OCI-LY7 (cell line): ENCODE data around the gene HSFX4. TPM values are rescaled to one million over a fixed set of nuclear protein-coding genes. Genes with fewer than 3 reads are reported as not detected.
"Not testable (repeated sequence)": the region's sequence is repeated elsewhere in the genome, so short reads cannot be mapped to it uniquely, and the experiment has no call there.

Experiments
- BruUV-seq: library from RNA; stranded (reverse); fragments of 400-500 nt; replicated peaks from 2 replicates; lab custom pipeline; 2021; lab: Mats Ljungman, UMichigan
- CTCF ChIA-PET: fragments of 300-600 bp; sonication (Branson Sonifier 250); formaldehyde crosslinking; loops from one replicate; lab custom pipeline; 2022; ENCODE audit warnings: antibody characterized with exemption; ENCODE audit not compliant: unreplicated experiment; lab: Charles Lee
- POLR2A ChIA-PET: fragments of 300-600 bp; sonication (Branson Sonifier 250); formaldehyde crosslinking; loops from one replicate; lab custom pipeline; 2022; ENCODE audit warnings: antibody characterized with exemption; lab: Charles Lee
- DNase-seq: peaks from one replicate; pipeline ENCODE4 v3.0.0-alpha.2; 2015; ENCODE audit warnings: low spot score
- H2AFZ ChIP-seq: fragments of 200-600 bp; sonication (generic), shearing (Covaris generic); 2 replicates; pipeline ENCODE4 v1.6.1; 2014; ENCODE audit warnings: mild to moderate bottlenecking, antibody characterized with exemption, low read length, moderate library complexity
- H3K27ac ChIP-seq: fragments of 200-600 bp; sonication (generic); 2 replicates; pipeline ENCODE4 v1.5.1; 2014; ENCODE audit warnings: mixed run types, low read depth, mild to moderate bottlenecking, moderate library complexity, low read length, inconsistent platforms; ENCODE audit not compliant: poor library complexity, severe bottlenecking
- H3K36me3 ChIP-seq: fragments of 200-600 bp; sonication (generic); 2 replicates; pipeline ENCODE4 v1.6.1; 2014; ENCODE audit warnings: mild to moderate bottlenecking, antibody characterized with exemption, low read length, moderate library complexity, mixed read lengths; ENCODE audit not compliant: insufficient read depth
- H3K4me1 ChIP-seq: fragments of 200-600 bp; sonication (generic); 2 replicates; pipeline ENCODE4 v1.5.1; 2014; ENCODE audit warnings: mild to moderate bottlenecking, low read length; ENCODE audit not compliant: insufficient read depth, poor library complexity, severe bottlenecking
- H3K4me2 ChIP-seq: fragments of 200-600 bp; sonication (generic); 2 replicates; pipeline ENCODE4 v1.6.1; 2014; ENCODE audit warnings: mild to moderate bottlenecking, low read length
- H3K4me3 ChIP-seq: fragments of 200-600 bp; sonication (generic); 2 replicates; pipeline ENCODE4 v1.5.1; 2014; ENCODE audit warnings: mild to moderate bottlenecking, low read depth, low read length; ENCODE audit not compliant: poor library complexity, severe bottlenecking
- H3K79me2 ChIP-seq: fragments of 200-600 bp; sonication (generic); 2 replicates; pipeline ENCODE4 v1.6.1; 2016; ENCODE audit warnings: low read depth, mild to moderate bottlenecking, low read length, moderate library complexity, mixed read lengths; ENCODE audit not compliant: insufficient read depth
- H3K9me2 ChIP-seq: fragments of 200-600 bp; sonication (generic); 2 replicates; pipeline ENCODE4 v1.6.1; 2016; ENCODE audit warnings: mild to moderate bottlenecking, low read length, mixed read lengths; ENCODE audit not compliant: insufficient read depth
- H3K9me3 ChIP-seq: fragments of 200-600 bp; sonication (generic); 2 replicates; pipeline ENCODE4 v1.6.1; 2014; ENCODE audit warnings: mild to moderate bottlenecking, mixed run types, low read length, mixed read lengths
- H4K20me1 ChIP-seq: fragments of 200-600 bp; sonication (generic); 2 replicates; pipeline ENCODE4 v1.6.1; 2014; ENCODE audit warnings: mild to moderate bottlenecking, antibody characterized with exemption, low read length, moderate library complexity, mixed read lengths; ENCODE audit not compliant: insufficient read depth
- CTCF ChIP-seq: fragments of 200-600 bp; sonication (generic); conservative IDR thresholded peaks from 2 replicates; pipeline ENCODE4 v1.5.1; 2014; ENCODE audit warnings: mild to moderate bottlenecking, antibody characterized with exemption, low read length, moderate library complexity, mixed read lengths
- EZH2phosphoT487 ChIP-seq: fragments of 200-600 bp; sonication (generic); IDR thresholded peaks from 2 replicates; pipeline ENCODE4 v1.6.1; 2018; ENCODE audit warnings: low read depth, borderline replicate concordance, mild to moderate bottlenecking, mixed run types, antibody characterized with exemption, low read length, moderate library complexity, mixed read lengths
- intact Hi-C: fragments of 100-400 bp; cut with micrococcal nuclease; formaldehyde crosslinking; loops from one replicate; pipeline ENCODE4 v1.10.0; 2022; ENCODE audit not compliant: unreplicated experiment
- total RNA-seq, 2 experiments: library from RNA; depleted of rRNA in 1 of 2; stranded (reverse); fragments of >200 nt in 1 of 2; shearing (Covaris generic) in 1 of 2; gene quantifications; 2 replicates each; pipeline ENCODE4 v1.2.3, GENCODE V29; 2014 to 2022

HSFX4 gene
- total RNA-seq, 2 experiments from 2014 or later = not detected

DNA sequence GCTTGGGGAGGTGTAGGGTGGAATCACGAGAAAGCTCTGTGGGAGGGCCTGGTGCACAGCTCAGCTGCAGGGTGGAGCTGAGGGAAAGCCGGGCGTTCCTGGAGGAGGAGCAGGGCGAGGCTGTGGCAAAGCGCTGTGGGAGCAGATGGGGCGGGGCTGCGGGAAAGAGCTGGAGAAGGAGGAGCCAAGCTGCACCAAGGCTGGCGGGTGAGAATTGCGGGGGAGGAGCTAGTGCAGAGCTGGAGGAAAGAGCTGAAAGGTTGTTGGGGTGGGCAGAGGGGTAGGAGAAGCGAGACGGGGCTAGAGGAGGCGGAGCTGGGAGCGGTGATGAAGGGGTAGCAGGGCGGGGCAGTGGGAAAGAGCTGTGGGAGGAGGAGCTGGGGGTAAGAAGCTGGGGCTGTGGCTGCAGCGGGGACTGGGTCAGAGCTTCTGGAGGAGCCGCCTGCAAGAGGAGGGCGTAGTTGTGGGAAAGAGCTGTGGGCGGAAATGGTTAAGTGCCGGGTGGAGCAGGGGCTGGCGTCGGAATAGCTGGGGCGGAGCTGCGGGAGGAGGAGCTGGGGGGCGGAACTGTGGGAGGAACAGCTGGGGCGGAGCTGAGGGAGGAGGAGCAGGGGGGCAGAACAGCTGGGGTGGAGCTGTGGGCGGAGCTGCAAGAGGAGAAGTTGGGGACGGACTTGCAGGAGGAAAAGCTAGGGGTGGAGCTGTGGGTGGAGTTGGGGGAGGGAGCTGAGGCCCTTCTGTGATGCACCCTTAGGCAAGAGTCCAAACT, 10.7 kb downstream of the HSFX4 start:
- Histone ChIP-seq H3K79me2 (peaks cover 11% of the 10 kb centered on the region), H3K4me1 (no peaks in the 10 kb centered on the region), H4K20me1 (no peaks in the 10 kb centered on the region), H3K4me2 (peak overlapping the region; percentile 95), H3K9me3 (no peaks in the 10 kb centered on the region), H2AFZ (no peak overlapping the region), H3K36me3 (no peaks in the 10 kb centered on the region), H3K4me3 (peak overlapping the region; percentile 74), H3K27ac (peak overlapping the region; percentile 81), H3K9me2 (no peaks in the 10 kb centered on the region)
- ChIA-PET POLR2A (interaction anchor here (0.8 to 3.8 kb wide), 5 partner anchors 52 to 1457 kb away, joined by 3 to 27 read pairs (median 5); partner anchors contain the start of genes EOLA1 and VMA21), CTCF (interaction anchor here (1.0 to 1.4 kb wide), 3 partner anchors 9 to 752 kb away, joined by 3 to 11 read pairs (median 4); partner anchors contain the start of gene EOLA1)
- BruUV-seq = no TSS peak
- TF ChIP-seq EZH2phosphoT487 = no peak
- TF ChIP-seq CTCF = no peak
- intact Hi-C loops = no loop called here
- peak; percentile 90 for DNase-seq

- CTCF ChIA-PET = interaction anchor here (1.0 to 1.4 kb wide), 2 partner anchors 400 to 752 kb away, joined by 3 to 11 read pairs; partner anchors contain the start of gene EOLA1
- H3K36me3 ChIP-seq, H4K20me1 ChIP-seq, H3K4me1 ChIP-seq, BruUV-seq, H3K9me2 ChIP-seq, intact Hi-C loops, DNase-seq, H3K9me3 ChIP-seq, H2AFZ ChIP-seq, H3K27ac ChIP-seq: not testable (repeated sequence)
- Histone ChIP-seq H3K4me2 (peak overlapping the region; percentile 59; the same call in 1 of the 2 replicates), H3K79me2 (peaks cover 11% of the 10 kb centered on the region), H3K4me3 (peak overlapping the region; percentile 38)
- TF ChIP-seq CTCF = peak; percentile 42
- POLR2A ChIA-PET = interaction anchor here (3.8 kb wide), 1 partner anchor 401 kb away, joined by 27 read pairs; the partner anchor contains the start of gene EOLA1
Observed at GRCh38 chrX:149940674-149941024, 11.3 kb downstream of the HSFX4 start.

GRCh38 chrX:149945087-149945670, 15.8 kb downstream of the HSFX4 start:
- intact Hi-C loops, H3K4me1 ChIP-seq, H3K4me2 ChIP-seq, H3K79me2 ChIP-seq, H3K36me3 ChIP-seq, H4K20me1 ChIP-seq, POLR2A ChIA-PET, H3K4me3 ChIP-seq, DNase-seq, BruUV-seq, H3K9me2 ChIP-seq, CTCF ChIA-PET, H3K27ac ChIP-seq, H2AFZ ChIP-seq, H3K9me3 ChIP-seq: not testable (repeated sequence)

- H3K27ac ChIP-seq, H3K4me3 ChIP-seq, CTCF ChIA-PET, H2AFZ ChIP-seq, H4K20me1 ChIP-seq, H3K4me1 ChIP-seq, POLR2A ChIA-PET, H3K4me2 ChIP-seq, H3K9me2 ChIP-seq, BruUV-seq, intact Hi-C loops, DNase-seq, H3K36me3 ChIP-seq, H3K9me3 ChIP-seq, H3K79me2 ChIP-seq: not testable (repeated sequence)
Observed at GRCh38 chrX:149945820-149946219, 16.4 kb downstream of the HSFX4 start.

DNA sequence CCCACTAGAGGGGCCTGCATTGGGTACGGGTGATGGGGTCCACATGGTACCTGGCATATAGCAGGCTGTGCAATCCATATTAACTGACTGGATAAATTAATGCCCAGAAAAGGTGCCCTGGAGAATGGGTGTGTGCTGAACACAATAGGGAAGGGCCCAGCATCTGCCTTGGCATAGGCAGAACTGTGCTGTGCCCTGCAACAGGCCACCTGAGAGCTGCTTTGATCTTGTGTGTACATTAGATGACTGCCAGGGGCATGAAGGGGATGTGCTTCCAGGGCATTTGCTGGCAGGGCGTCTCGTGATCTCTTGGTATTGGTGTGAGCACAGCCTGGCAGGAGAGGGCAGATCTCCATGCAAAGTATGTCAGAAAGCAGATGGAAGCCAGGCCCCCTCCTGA, 17.6 kb downstream of the HSFX4 start:
- H3K9me2 ChIP-seq, H2AFZ ChIP-seq, CTCF ChIA-PET, H3K4me2 ChIP-seq, BruUV-seq, DNase-seq, H3K4me3 ChIP-seq, H3K27ac ChIP-seq, H3K4me1 ChIP-seq, H4K20me1 ChIP-seq, H3K79me2 ChIP-seq, H3K9me3 ChIP-seq, POLR2A ChIA-PET, H3K36me3 ChIP-seq, intact Hi-C loops: not testable (repeated sequence)
